Measurements from ENCODE around the gene GID8.

GID8 gene

GRCh38 chr20:62898970-62899632, 38.8 kb upstream of the GID8 start:
- Mint-ChIP-seq H3K9me3 (no peaks in the 10 kb centered on the region), H3K27ac (peak overlapping the region; percentile 37), H3K36me3 (peaks cover 87% of the 10 kb centered on the region), H3K4me3 (peak overlapping the region; percentile 47), H3K4me1 (peaks cover 39% of the 10 kb centered on the region)
- ATAC-seq (peak; percentile 57), DNase-seq (ENCODE audit: low spot score in 2 of 2) (no peak)

GRCh38 chr20:62899633-62900051, 38.3 kb upstream of the GID8 start:
- ATAC-seq: no peak

GRCh38 chr20:62900052-62900691, 37.8 kb upstream of the GID8 start:
- H3K4me1 Mint-ChIP-seq: peaks cover 37% of the 10 kb centered on the region
- peak overlapping the region; percentile 47 for H3K4me3 Mint-ChIP-seq
- ATAC-seq: peak; percentile 91
- peaks cover 87% of the 10 kb centered on the region for H3K36me3 Mint-ChIP-seq
- H3K27ac Mint-ChIP-seq: peak overlapping the region; percentile 69
- no peaks in the 10 kb centered on the region for H3K9me3 Mint-ChIP-seq
- peak; percentile 64 to 82 for DNase-seq (ENCODE audit: low spot score in 2 of 2)

More at GRCh38 chr20:62899633-62900051, 38.3 kb upstream of the GID8 start:
- DNase-seq (ENCODE audit: low spot score in 2 of 2): no peak
- Mint-ChIP-seq H3K36me3 (peaks cover 87% of the 10 kb centered on the region), H3K9me3 (no peaks in the 10 kb centered on the region), H3K27ac (peak overlapping the region; percentile 69), H3K4me3 (peak overlapping the region; percentile 47), H3K4me1 (peaks cover 39% of the 10 kb centered on the region)

GRCh38 chr20:62900692-62901584, 37.0 kb upstream of the GID8 start:
- peak overlapping the region; percentile 69 for H3K27ac Mint-ChIP-seq
- DNase-seq (ENCODE audit: low spot score in 2 of 2) (no peak), ATAC-seq (peak; percentile 11)
- H3K4me3 Mint-ChIP-seq: no peak overlapping the region
- H3K4me1 Mint-ChIP-seq: peaks cover 33% of the 10 kb centered on the region
- H3K9me3 Mint-ChIP-seq: no peaks in the 10 kb centered on the region
- H3K36me3 Mint-ChIP-seq: peaks cover 87% of the 10 kb centered on the region

- Mint-ChIP-seq H3K27ac (no peak overlapping the region), H3K9me3 (no peaks in the 10 kb centered on the region), H3K36me3 (peaks cover 87% of the 10 kb centered on the region), H3K4me3 (no peak overlapping the region), H3K4me1 (peaks cover 37% of the 10 kb centered on the region)
- ATAC-seq (no peak), DNase-seq (ENCODE audit: low spot score in 2 of 2) (no peak)
These were observed 36.1 kb upstream of the GID8 start for GRCh38 chr20:62901891-62902290.

- Mint-ChIP-seq H3K36me3 (peaks cover 98% of the 10 kb centered on the region), H3K4me1 (peaks cover 45% of the 10 kb centered on the region), H3K27ac (peak overlapping the region; percentile 65), H3K4me3 (no peak overlapping the region), H3K9me3 (no peaks in the 10 kb centered on the region)
- ATAC-seq (peak; percentile 72), DNase-seq (ENCODE audit: low spot score in 2 of 2) (no peak)
These were observed 34.9 kb upstream of the GID8 start for GRCh38 chr20:62902926-62903615.

- DNase-seq (ENCODE audit: low spot score in 2 of 2) (no peak), ATAC-seq (no peak)
- no peak overlapping the region for H3K4me3 Mint-ChIP-seq
- H3K4me1 Mint-ChIP-seq: peaks cover 35% of the 10 kb centered on the region
- H3K9me3 Mint-ChIP-seq: no peaks in the 10 kb centered on the region
- H3K27ac Mint-ChIP-seq: no peak overlapping the region
- peaks cover 99% of the 10 kb centered on the region for H3K36me3 Mint-ChIP-seq
These were observed 32.3 kb upstream of the GID8 start for GRCh38 chr20:62905536-62906117.

- DNase-seq (ENCODE audit: low spot score in 2 of 2) (no peak), ATAC-seq (no peak)
- Mint-ChIP-seq H3K4me3 (no peak overlapping the region), H3K9me3 (no peaks in the 10 kb centered on the region), H3K27ac (peak overlapping the region; percentile 60), H3K36me3 (peaks cover 100% of the 10 kb centered on the region), H3K4me1 (peaks cover 39% of the 10 kb centered on the region)
These were observed 31.7 kb upstream of the GID8 start for GRCh38 chr20:62906209-62906608.

- H3K4me3 Mint-ChIP-seq: no peak overlapping the region
- H3K9me3 Mint-ChIP-seq: no peaks in the 10 kb centered on the region
- ATAC-seq: no peak
- peaks cover 39% of the 10 kb centered on the region for H3K4me1 Mint-ChIP-seq
- peak overlapping the region; percentile 60 for H3K27ac Mint-ChIP-seq
- DNase-seq (ENCODE audit: low spot score in 2 of 2): no peak
- peaks cover 100% of the 10 kb centered on the region for H3K36me3 Mint-ChIP-seq
These were observed 31.1 kb upstream of the GID8 start for GRCh38 chr20:62906647-62907375.

GRCh38 chr20:62907384-62908317, 30.3 kb upstream of the GID8 start:
- H3K36me3 Mint-ChIP-seq: peaks cover 100% of the 10 kb centered on the region
- peak in 1 of 2 donors; percentile 70 for DNase-seq (ENCODE audit: low spot score in 2 of 2)
- ATAC-seq: peak; percentile 65
- H3K4me1 Mint-ChIP-seq: peaks cover 39% of the 10 kb centered on the region
- no peak overlapping the region for H3K4me3 Mint-ChIP-seq
- no peaks in the 10 kb centered on the region for H3K9me3 Mint-ChIP-seq
- peak overlapping the region; percentile 60 for H3K27ac Mint-ChIP-seq

GRCh38 chr20:62908971-62909791, 28.8 kb upstream of the GID8 start:
- ATAC-seq (no peak), DNase-seq (ENCODE audit: low spot score in 2 of 2) (no peak)
- no peak overlapping the region for H3K27ac Mint-ChIP-seq
- H3K4me1 Mint-ChIP-seq: peaks cover 39% of the 10 kb centered on the region
- no peaks in the 10 kb centered on the region for H3K9me3 Mint-ChIP-seq
- no peak overlapping the region for H3K4me3 Mint-ChIP-seq
- H3K36me3 Mint-ChIP-seq: peaks cover 100% of the 10 kb centered on the region

GRCh38 chr20:62910217-62910766, 27.7 kb upstream of the GID8 start:
- H3K27ac Mint-ChIP-seq: peak overlapping the region; percentile 9
- H3K4me1 Mint-ChIP-seq: peaks cover 49% of the 10 kb centered on the region
- peaks cover 99% of the 10 kb centered on the region for H3K36me3 Mint-ChIP-seq
- ATAC-seq (no peak), DNase-seq (ENCODE audit: low spot score in 2 of 2) (no peak)
- H3K4me3 Mint-ChIP-seq: no peak overlapping the region
- no peaks in the 10 kb centered on the region for H3K9me3 Mint-ChIP-seq

Data from stimulated activated effector memory CD8-positive, alpha-beta T cell treated with anti-CD3 and anti-CD28 coated beads, Interleukin-12 subunit alpha, Interleukin-12 subunit beta, amount 100 ng/mL, for 72 hours (primary cell).